GM19438 (cell line): ENCODE data around the gene UBN1.
A peak's percentile ranks its signal among the peaks of the same experiment; 100 is the strongest.

ENCODE experiments used
- ATAC-seq: cut with Tn5 transposase; IDR thresholded peaks from one replicate; pipeline ENCODE4 v1.9.1; 2021; ENCODE audit warnings: low read depth; ENCODE audit not compliant: unreplicated experiment

UBN1 gene

GRCh38 chr16:4846901-4847773, at the start of gene UBN1, which contains the start of gene GLYR1:
Gene UBN1 (plus strand): TSS chr16:4847481. CDS start chr16:4852918, 5,437 bp downstream.
Gene GLYR1 (minus strand): TSS chr16:4847288. CDS start chr16:4847265, 23 bp downstream.
- peak; percentile 82 for ATAC-seq

DNA sequence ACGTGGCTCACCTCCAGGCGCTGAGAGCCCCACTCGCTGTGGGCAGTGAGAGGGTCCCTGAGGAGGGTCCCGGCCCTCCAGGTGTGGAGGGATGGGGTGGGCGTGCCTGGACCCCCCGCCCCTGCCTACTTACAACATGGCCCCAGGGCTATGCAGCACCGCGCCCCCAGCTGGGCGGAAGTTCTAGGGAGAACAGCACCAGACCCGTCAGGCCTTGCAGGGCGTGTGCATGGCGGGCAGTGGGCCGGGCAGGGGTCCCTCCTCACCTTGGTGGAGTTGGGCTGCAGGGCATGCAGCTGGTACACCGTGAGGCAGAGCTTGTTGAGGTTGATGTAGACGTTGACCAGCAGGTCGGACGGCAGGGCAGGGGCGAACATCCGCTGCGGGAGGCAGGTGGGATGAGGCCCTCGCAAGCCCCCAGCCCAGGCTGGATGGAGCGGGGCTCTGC, 49.5 kb upstream of the UBN1 start:
- ATAC-seq = no peak

GRCh38 chr16:4798456-4798855, 48.8 kb upstream of the UBN1 start:
- ATAC-seq = no peak

GRCh38 chr16:4799171-4799855, 48.0 kb upstream of the UBN1 start:
- ATAC-seq = no peak

- no peak for ATAC-seq
These were observed 46.8 kb upstream of the UBN1 start for GRCh38 chr16:4800290-4801041.

DNA sequence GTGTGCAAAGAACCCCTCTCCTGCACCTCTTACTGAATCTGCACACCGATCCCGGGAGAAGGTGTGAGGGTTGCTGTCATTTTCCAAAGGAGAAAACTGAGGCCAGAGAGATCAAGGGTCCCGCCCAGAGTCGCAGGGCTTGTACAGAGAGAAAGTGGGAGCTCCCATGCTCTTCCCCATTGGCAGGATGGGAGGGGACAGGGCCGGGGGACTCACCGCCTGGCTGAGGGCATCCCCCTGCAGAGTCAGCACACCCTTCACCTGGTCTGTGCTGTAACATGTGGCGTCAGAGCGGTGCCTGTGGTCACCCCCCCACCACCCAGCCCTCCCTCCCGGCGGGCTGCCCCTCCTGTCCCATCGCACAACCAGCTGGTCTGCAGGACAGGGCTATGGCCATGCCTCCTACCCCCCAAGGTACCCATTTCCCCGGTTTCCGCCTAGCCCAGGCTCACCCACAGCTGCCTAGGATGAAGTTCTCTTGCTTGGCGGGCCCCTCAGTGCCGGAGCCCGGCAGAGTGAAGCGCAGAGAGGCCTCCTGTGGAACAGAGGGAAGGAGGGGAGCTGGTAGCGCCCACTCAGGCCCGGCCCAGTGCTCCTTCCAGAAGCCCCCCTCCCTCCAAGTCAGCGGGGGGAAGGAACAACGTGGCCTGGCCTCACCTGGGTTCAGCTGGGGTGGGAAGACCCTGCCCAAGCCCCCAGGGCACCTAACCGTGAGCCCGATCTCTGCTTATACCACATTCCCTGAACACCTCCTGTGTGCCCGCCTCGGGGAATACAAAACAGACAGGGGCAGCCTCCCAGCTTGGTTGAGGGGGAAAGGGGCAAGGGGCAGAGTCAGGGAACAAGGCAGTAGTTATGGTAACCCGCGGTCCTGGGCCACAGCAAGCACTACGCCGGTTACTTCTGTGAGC, 46.0 kb upstream of the UBN1 start:
- ATAC-seq = no peak

- peak; percentile 68 for ATAC-seq
These were observed 45.2 kb upstream of the UBN1 start, which contains the start of gene ROGDI for GRCh38 chr16:4801962-4802658. Gene ROGDI (minus strand): TSS chr16:4802633. CDS start chr16:4802571, 62 bp downstream.

DNA sequence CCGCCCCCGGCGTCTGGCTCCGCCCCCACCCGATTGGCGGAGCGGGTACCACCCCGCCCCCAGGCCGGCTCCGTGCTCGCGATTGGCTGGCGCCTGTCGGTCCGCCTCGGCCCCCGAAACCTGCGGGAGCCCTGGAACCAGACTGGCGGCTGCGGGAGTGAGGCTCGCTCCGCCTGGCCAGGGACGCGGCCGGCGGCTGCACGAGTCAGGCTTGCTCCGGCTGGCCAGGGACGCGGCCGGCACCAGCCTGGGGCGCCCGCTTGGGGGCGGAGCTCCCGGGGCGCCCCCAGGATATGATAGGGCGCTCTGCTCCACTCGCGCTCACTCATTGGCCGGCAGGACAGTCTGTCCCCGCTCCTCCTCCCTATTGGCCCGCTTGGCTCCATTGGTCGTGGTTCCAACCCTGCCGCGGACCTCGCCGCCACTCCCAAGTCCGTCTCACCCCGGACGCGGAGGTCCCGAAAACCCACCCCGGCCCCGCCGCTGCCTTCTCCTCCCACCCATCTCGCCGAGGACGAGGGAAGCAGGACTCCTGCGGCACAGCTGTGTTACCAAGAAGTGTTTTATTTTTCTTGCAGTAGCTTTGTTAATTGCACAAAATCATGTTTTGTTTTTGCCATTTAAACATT, 44.5 kb upstream of the UBN1 start:
- peak; percentile 81 for ATAC-seq

- ATAC-seq = no peak
These were observed 43.9 kb upstream of the UBN1 start for GRCh38 chr16:4803401-4803844.

GRCh38 chr16:4803898-4804762, 43.2 kb upstream of the UBN1 start:
- ATAC-seq = no peak

DNA sequence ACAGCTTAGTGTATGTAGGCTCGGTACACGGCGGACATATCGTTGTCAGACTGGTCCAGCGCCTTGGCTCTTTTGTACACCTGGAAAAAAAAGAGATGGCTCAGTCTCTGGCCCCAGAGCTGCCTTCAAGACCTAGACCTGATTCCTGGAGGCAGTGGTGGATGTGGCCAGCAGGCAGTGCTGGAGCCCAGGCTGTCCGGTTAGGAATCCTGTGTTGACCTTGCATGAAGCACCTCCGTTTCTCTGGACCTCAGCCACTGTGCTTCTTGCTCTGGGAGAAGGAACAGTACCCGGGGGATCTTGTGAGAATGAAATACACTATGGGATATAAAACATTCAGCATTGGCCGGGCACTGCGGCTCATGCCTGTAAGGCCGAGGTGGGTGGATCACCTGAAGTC, 42.0 kb upstream of the UBN1 start:
- no peak for ATAC-seq

GRCh38 chr16:4806280-4806679, 41.0 kb upstream of the UBN1 start:
- ATAC-seq = no peak

DNA sequence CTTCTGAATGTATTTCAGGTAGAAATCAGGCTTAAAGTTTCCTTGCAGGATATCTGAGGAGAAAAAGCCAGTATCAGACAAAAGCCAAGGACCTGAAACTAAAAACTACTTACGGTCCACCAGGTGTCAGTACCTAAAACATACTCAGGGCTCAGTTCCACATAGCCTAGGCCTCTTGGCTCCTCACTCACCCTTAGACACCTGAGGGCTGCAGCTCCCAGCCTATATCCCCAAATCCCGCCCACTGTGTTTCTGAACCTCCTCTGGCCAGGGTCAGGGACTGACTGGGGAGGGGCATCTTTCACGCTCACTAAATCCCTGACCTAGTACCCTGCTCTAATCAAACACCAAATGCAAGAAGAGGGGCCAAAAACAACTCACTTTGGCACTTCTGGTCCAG, 36.0 kb upstream of the UBN1 start:
- ATAC-seq = no peak

DNA sequence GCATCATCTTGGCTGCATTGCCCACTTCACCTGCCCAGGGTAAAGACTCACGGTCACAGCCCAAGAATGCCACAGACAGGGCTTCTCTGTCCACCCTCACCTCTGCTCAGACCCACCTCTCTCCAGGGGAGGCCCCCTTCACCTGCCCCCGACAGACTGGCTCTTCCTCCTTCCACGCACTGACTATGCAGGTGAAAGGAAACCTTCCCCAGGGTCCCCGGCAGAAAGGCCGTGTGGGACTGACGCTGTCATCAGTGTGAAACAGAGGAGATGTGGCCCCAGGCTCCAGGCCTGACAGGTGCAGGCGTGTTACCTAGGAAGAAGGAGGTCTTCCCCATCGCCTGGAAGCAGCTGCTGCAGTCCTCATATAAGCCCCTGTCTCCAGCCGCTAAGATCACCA, 35.5 kb upstream of the UBN1 start:
- no peak for ATAC-seq

- ATAC-seq = no peak
These were observed 33.9 kb upstream of the UBN1 start for GRCh38 chr16:4813251-4814003.

- no peak for ATAC-seq
These were observed 33.2 kb upstream of the UBN1 start for GRCh38 chr16:4814046-4814445.

DNA sequence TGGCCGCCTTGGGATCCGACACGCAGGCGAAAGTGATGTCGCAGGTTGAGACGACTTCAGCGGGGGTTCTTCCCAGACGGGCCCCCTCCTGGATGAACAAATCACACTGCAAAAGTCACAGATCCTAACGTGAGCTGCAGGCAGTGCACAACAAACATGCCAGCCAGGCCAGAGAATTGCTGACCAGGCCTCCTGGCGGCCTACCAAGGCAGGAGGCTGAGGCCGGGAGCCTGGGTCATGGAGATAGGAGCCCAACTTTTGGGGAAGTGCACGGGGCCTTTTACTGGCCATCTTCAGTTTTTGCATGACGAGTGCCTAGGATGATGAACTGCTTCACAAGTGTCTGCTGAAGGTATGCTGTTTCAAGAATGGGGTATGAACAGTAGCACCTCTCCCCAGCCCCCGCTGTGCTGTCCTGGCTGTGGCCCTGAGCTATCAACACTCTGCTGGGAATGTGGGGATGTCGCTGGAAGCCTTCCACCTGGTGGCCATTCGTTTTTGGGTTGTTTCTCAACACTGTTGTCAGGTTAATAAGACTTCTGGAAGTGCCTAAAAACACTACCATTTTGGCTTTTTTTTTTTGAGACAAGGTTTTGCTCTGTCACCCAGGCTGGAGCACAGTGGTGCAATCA, 32.6 kb upstream of the UBN1 start:
- no peak for ATAC-seq
